K562 (cell line): ENCODE measurements around the gene PTGER3. TPM values are rescaled to one million over a fixed set of nuclear protein-coding genes. Genes with fewer than 3 reads are reported as not detected.
"Not testable (repeated sequence)": the region's sequence is repeated elsewhere in the genome, so short reads cannot be mapped to it uniquely, and the experiment has no call there.

Experiments
- ATAC-seq: fragments of 200-7000 bp; cut with Tn5 transposase; 3 replicates; pipeline ENCODE4 v1.9.1; 2020; ENCODE audit warnings: moderate library complexity
- BruUV-seq: library from RNA; stranded (reverse); fragments of 400-500 nt; replicated peaks from 2 replicates; lab custom pipeline; 2021; lab: Mats Ljungman, UMichigan
- CTCF ChIA-PET: fragments of 300-600 bp; formaldehyde crosslinking; extraction: SDS; loops from one replicate; lab custom pipeline; 2021; ENCODE audit warnings: low intra/inter-chr PET ratio; lab: Yijun Ruan, JAX
- POLR2A ChIA-PET: fragments of 300-600, 350-650 bp; sonication (Branson Sonifier 250); formaldehyde crosslinking; extraction: SDS; loops from one replicate; lab custom pipeline; 2021; ENCODE audit warnings: antibody characterized with exemption, inconsistent platforms; lab: Yijun Ruan, JAX
- DNase-seq, 4 experiments: peaks; one replicate each; pipeline versions ENCODE4 v3.0.0 to v3.0.0-alpha.2; 2011 to 2018; ENCODE audit warnings: low spot score in 3 of 4, mixed read lengths in 3 of 4; ENCODE audit errors: extremely low read depth in 1 of 4
- FAIRE-seq: peaks from 2 replicates; lab custom pipeline; 2011; peaks lifted over from hg19 to GRCh38; lab: Jason Lieb, UNC
- H2AFZ ChIP-seq: 2 replicates; pipeline ENCODE4 v1.6.0; 2011; ENCODE audit warnings: low read depth, low read length, control low read depth, inconsistent platforms
- H3K27ac ChIP-seq: fragments of 200-600 bp; 3 replicates; pipeline ENCODE4 v1.8.0; 2011; ENCODE audit warnings: low read depth, mild to moderate bottlenecking, control low read depth, inconsistent platforms, low read length, moderate library complexity, mixed read lengths; ENCODE audit errors: extremely low read depth
- H3K27me3 ChIP-seq, 2 experiments: fragments of 300-600 bp in 1 of 2; 2 replicates in 1 of 2; 3 replicates in 1 of 2; pipeline versions ENCODE4 v1.6.0 to v1.8.0; 2011; ENCODE audit warnings: inconsistent platforms in 2 of 2, low read length in 2 of 2, mild to moderate bottlenecking in 1 of 2, mixed read lengths in 1 of 2, moderate library complexity in 1 of 2; ENCODE audit not compliant: control insufficient read depth in 2 of 2, insufficient read depth in 2 of 2
- H3K36me3 ChIP-seq: fragments of 300-600 bp; 3 replicates; pipeline ENCODE4 v1.8.0; 2011; ENCODE audit warnings: mild to moderate bottlenecking, low read length, inconsistent platforms; ENCODE audit not compliant: control insufficient read depth, insufficient read depth
- H3K4me1 ChIP-seq, 2 experiments: fragments of 200-600 bp in 1 of 2; replicated peaks in 1 of 2; 2 replicates in 1 of 2; 3 replicates in 1 of 2; pipeline versions ENCODE4 v1.5.1 to v1.8.0; 2011; ENCODE audit warnings: inconsistent platforms in 2 of 2, low read length in 2 of 2, mild to moderate bottlenecking in 1 of 2, mixed read lengths in 1 of 2, moderate library complexity in 1 of 2; ENCODE audit not compliant: control insufficient read depth in 2 of 2, insufficient read depth in 2 of 2
- H3K4me2 ChIP-seq: 2 replicates; pipeline ENCODE4 v1.6.1; 2011; ENCODE audit warnings: low read length, control low read depth, inconsistent platforms, mixed read lengths; ENCODE audit not compliant: insufficient read depth
- H3K4me3 ChIP-seq: fragments of 200-600 bp; sonication (generic), shearing (Covaris generic); 2 replicates; pipeline ENCODE4 v1.5.1; 2016; ENCODE audit warnings: control low read depth, inconsistent platforms
- H3K79me2 ChIP-seq: fragments of 200-600 bp; 3 replicates; pipeline ENCODE4 v1.8.0; 2011; ENCODE audit warnings: low read length, inconsistent platforms; ENCODE audit not compliant: control insufficient read depth, insufficient read depth
- H3K9ac ChIP-seq, 2 experiments: 2 replicates each; pipeline versions ENCODE4 v1.6.0 to v1.6.1; 2011; ENCODE audit warnings: low read depth in 2 of 2, low read length in 2 of 2, control low read depth in 1 of 2, inconsistent platforms in 1 of 2, mild to moderate bottlenecking in 1 of 2, mixed read lengths in 1 of 2; ENCODE audit not compliant: insufficient read depth in 1 of 2
- H3K9me1 ChIP-seq: one replicate; pipeline ENCODE4 v1.6.0; 2011; ENCODE audit warnings: inconsistent platforms, mild to moderate bottlenecking, low read length, moderate library complexity; ENCODE audit not compliant: control insufficient read depth, insufficient read depth
- H3K9me3 ChIP-seq: replicated peaks from 2 replicates; pipeline ENCODE4 v1.5.1; 2011; ENCODE audit warnings: low read depth, low read length, inconsistent platforms; ENCODE audit not compliant: control insufficient read depth, insufficient read depth
- H4K20me1 ChIP-seq: replicated peaks from 2 replicates; pipeline ENCODE4 v1.6.1; 2011; ENCODE audit warnings: low read length, inconsistent platforms, mixed read lengths; ENCODE audit not compliant: control insufficient read depth, insufficient read depth
- ATF1 ChIP-seq, 2 experiments: fragments of 450-650 bp in 1 of 2; IDR thresholded peaks; 2 replicates each; pipeline ENCODE4 v1.6.1; 2016; ENCODE audit warnings: missing compliant biosample characterization in 1 of 2, missing genetic modification characterization in 1 of 2
- ATF7 ChIP-seq: fragments of 450-650 bp; IDR thresholded peaks from 2 replicates; pipeline ENCODE4 v1.7.1; 2014; ENCODE audit warnings: mild to moderate bottlenecking, moderate library complexity
- BRD4 ChIP-seq: fragments of 200-600 bp; sonication (generic); IDR thresholded peaks from 2 replicates; pipeline ENCODE4 v1.6.1; 2017; ENCODE audit warnings: inconsistent platforms
- ELF1 ChIP-seq: fragments of 200-800 bp; sonication (Bioruptor generic); IDR thresholded peaks from 2 replicates; pipeline ENCODE4 v1.6.1; 2016; ENCODE audit warnings: missing genetic modification characterization, missing compliant biosample characterization
- ETV1 ChIP-seq: fragments of 450-650 bp; conservative IDR thresholded peaks from 2 replicates; pipeline ENCODE4 v1.6.1; 2016; ENCODE audit warnings: missing genetic modification characterization, control low read depth, low read depth, missing compliant biosample characterization
- FOSL1 ChIP-seq: fragments of 200-800 bp; sonication (Bioruptor generic); conservative IDR thresholded peaks from 2 replicates; pipeline ENCODE4 v1.6.1; 2016; ENCODE audit warnings: missing genetic modification characterization, missing compliant biosample characterization
- HDAC8 ChIP-seq: fragments of 450-650 bp; IDR thresholded peaks from 2 replicates; pipeline ENCODE4 v1.6.1; 2016; ENCODE audit warnings: mild to moderate bottlenecking, missing genetic modification characterization, moderate library complexity, missing compliant biosample characterization
- MAZ ChIP-seq, 2 experiments: fragments of 450-650 bp in 1 of 2; sonication (generic) in 1 of 2; formaldehyde crosslinking; IDR thresholded peaks in 1 of 2; conservative IDR thresholded peaks in 1 of 2; 2 replicates each; pipeline versions ENCODE4 v1.4.0 to v1.5.0; 2020; ENCODE audit warnings: mild to moderate bottlenecking in 1 of 2, missing genetic modification reagents in 1 of 2
- PTRF ChIP-seq: fragments of 450-650 bp; IDR thresholded peaks from 2 replicates; pipeline ENCODE4 v1.6.1; 2016; ENCODE audit warnings: mild to moderate bottlenecking, missing genetic modification characterization, missing compliant biosample characterization
- RNF2 ChIP-seq: sonication (generic); IDR thresholded peaks from 2 replicates; pipeline ENCODE4 v1.6.1; 2016
- TAF7 ChIP-seq: fragments of 450-650 bp; IDR thresholded peaks from 2 replicates; pipeline ENCODE4 v1.6.1; 2016; ENCODE audit warnings: missing genetic modification characterization, missing compliant biosample characterization
- TAL1 ChIP-seq: fragments of 450-650 bp; IDR thresholded peaks from 2 replicates; pipeline ENCODE4 v1.6.1; 2016; ENCODE audit warnings: mild to moderate bottlenecking
- ZBTB9 ChIP-seq: fragments of 450-650 bp; formaldehyde crosslinking; IDR thresholded peaks from 2 replicates; pipeline ENCODE4 v1.4.0; 2020; ENCODE audit warnings: mild to moderate bottlenecking, moderate library complexity
- ZNF239 ChIP-seq: fragments of 250-450 bp; sonication (Bioruptor Pico); IDR thresholded peaks from 2 replicates; pipeline ENCODE4 v1.4.0; 2020; ENCODE audit warnings: mild to moderate bottlenecking
- ZNF311 ChIP-seq: fragments of 250-450 bp; sonication (Bioruptor Pico); IDR thresholded peaks from 2 replicates; pipeline ENCODE4 v1.4.0; 2020; ENCODE audit warnings: mild to moderate bottlenecking, moderate library complexity
- ZNF639 ChIP-seq, 2 experiments: fragments of 200-800 bp in 1 of 2; sonication (Bioruptor generic) in 1 of 2; sonication (generic) in 1 of 2; formaldehyde crosslinking in 1 of 2; IDR thresholded peaks in 1 of 2; conservative IDR thresholded peaks in 1 of 2; 2 replicates each; pipeline versions ENCODE4 v1.5.0 to v1.6.1; 2016 to 2020; ENCODE audit warnings: missing compliant biosample characterization in 1 of 2, missing genetic modification characterization in 1 of 2, missing genetic modification reagents in 1 of 2
- ZNF766 ChIP-seq: fragments of 200-800 bp; sonication (Bioruptor generic); conservative IDR thresholded peaks from 2 replicates; pipeline ENCODE4 v1.6.1; 2016; ENCODE audit warnings: missing genetic modification characterization, missing compliant biosample characterization
- WGBS: fragments of 100-300 bp; shearing (Covaris generic); methylation state at CpG from one replicate; pipeline ENCODE4 v1.1.6; 2016; ENCODE audit warnings: low coverage, mixed read lengths; ENCODE audit not compliant: insufficient coverage; ENCODE audit errors: missing lambda C conversion rate; 5-methylcytosine and 5-hydroxymethylcytosine counted together
- in situ Hi-C: fragments of 300-500 bp; cut with MboI; formaldehyde crosslinking; loops from 4 replicates; pipeline ENCODE4 v1.15.0; 2018; ENCODE audit warnings: inconsistent platforms, mixed read lengths
- intact Hi-C: fragments of 100-400 bp; cut with micrococcal nuclease; formaldehyde crosslinking; loops from 2 replicates; pipeline ENCODE4 v1.14.2; 2022
- polyA plus RNA-seq, 8 experiments: library from polyadenylated mRNA; depleted of rRNA in 4 of 8; stranded (reverse) in 5 of 8; unstranded in 3 of 8; fragments of >200 nt; fragmentation: Nextera tagmentation in 2 of 8; fragmentation: Illumina TruSeq in 1 of 8; extraction: Ambion mirVana in 2 of 8; extraction: Trizol in 1 of 8; gene quantifications; 2 replicates each; pipeline versions ENCODE4 v1.2.1 to v1.2.3, GENCODE V29; 2011 to 2014; ENCODE audit warnings: inconsistent platforms in 1 of 8, missing spikeins in 1 of 8
- total RNA-seq, 7 experiments: library from RNA; depleted of rRNA in 6 of 7; stranded (reverse); fragments of >200 nt in 6 of 7; fragmentation: Illumina TruSeq in 2 of 7; extraction: Trizol in 2 of 7; gene quantifications; 2 replicates each; pipeline versions ENCODE4 v1.2.1 to v1.2.3, GENCODE V29; 2011 to 2021; ENCODE audit warnings: low replicate concordance in 1 of 7
- TF ChIP-seq, protein P1 (sequence below): fragments of 450-650 bp; conservative IDR thresholded peaks from 2 replicates; pipeline ENCODE4 v1.6.1; 2016; ENCODE audit warnings: missing genetic modification characterization, low read depth, mild to moderate bottlenecking, missing compliant biosample characterization, moderate library complexity

The PTGER3 gene
- total and polyA plus RNA-seq, 9 of the 15 experiments (the other 6 are each of a cell fraction or from before 2014, with no cell fraction given), result 3.8 to 28.5 (median 14.2) TPM

- CTCF ChIA-PET; H3K9me1 ChIP-seq; H3K27me3 ChIP-seq; H3K79me2 ChIP-seq; H3K9me3 ChIP-seq; H4K20me1 ChIP-seq; intact Hi-C loops; in situ Hi-C loops; BruUV-seq; H3K4me1 ChIP-seq; H3K36me3 ChIP-seq; H3K9ac ChIP-seq; H3K4me3 ChIP-seq; TF ChIP-seq ATF1 (CRISPR knock-in tag; IDR thresholded peaks at IDR 0.05): not testable (repeated sequence)
- H3K4me2 ChIP-seq, result peak overlapping the region; percentile 53
- POLR2A ChIA-PET, result interaction anchor here (0.6 to 0.9 kb wide), 5 partner anchors 9 to 849 kb away, joined by 3 to 5 read pairs (median 3); no protein-coding TSS in a partner anchor
- peak overlapping the region; percentile 81 for H2AFZ ChIP-seq
- WGBS, result 27% methylated on average over 5 of the region's 5 CpGs
- FAIRE-seq (peak; percentile 74), ATAC-seq (peak; percentile 70), DNase-seq (peak in 1 of 4 experiments; percentile 17)
- H3K27ac ChIP-seq, result peak overlapping the region; percentile 84; the same call in 2 of the 3 replicates
- TF ChIP-seq ATF1 (tag; IDR thresholded peaks at IDR 0.05), result peak; percentile 34; the same call in 1 of the 2 replicates
- TF ChIP-seq PTRF (tag), result 0 out of 2 replicates have a peak, but pooled peaks have one; percentile 54
- peak in 1 of 2 experiments; percentile 50; a peak in 2 of 4 replicates for TF ChIP-seq MAZ (CRISPR knock-in tag; conservative IDR thresholded peaks at IDR 0.05 in 1 of 2, IDR thresholded peaks at IDR 0.05 in 1 of 2)
- TF ChIP-seq RNF2, result 0 out of 2 replicates have a peak, but pooled peaks have one; percentile 12
- peak; percentile 45; the same call in 1 of the 2 replicates for TF ChIP-seq ZNF311 (CRISPR knock-in tag)
- peak in 1 of 2 experiments; percentile 76; a peak in 1 of 4 replicates for TF ChIP-seq ZNF639 (CRISPR knock-in tag; conservative IDR thresholded peaks at IDR 0.05 in 1 of 2, IDR thresholded peaks at IDR 0.05 in 1 of 2)
- TF ChIP-seq TAL1, result 0 out of 2 replicates have a peak, but pooled peaks have one; percentile 6
- TF ChIP-seq ETV1 (tag), result peak; percentile 43; the same call in 1 of the 2 replicates
- TF ChIP-seq BRD4, result 0 out of 2 replicates have a peak, but pooled peaks have one; percentile 39
- TF ChIP-seq ZNF239 (CRISPR knock-in tag), result peak; percentile 67
- TF ChIP-seq, protein P1, sequence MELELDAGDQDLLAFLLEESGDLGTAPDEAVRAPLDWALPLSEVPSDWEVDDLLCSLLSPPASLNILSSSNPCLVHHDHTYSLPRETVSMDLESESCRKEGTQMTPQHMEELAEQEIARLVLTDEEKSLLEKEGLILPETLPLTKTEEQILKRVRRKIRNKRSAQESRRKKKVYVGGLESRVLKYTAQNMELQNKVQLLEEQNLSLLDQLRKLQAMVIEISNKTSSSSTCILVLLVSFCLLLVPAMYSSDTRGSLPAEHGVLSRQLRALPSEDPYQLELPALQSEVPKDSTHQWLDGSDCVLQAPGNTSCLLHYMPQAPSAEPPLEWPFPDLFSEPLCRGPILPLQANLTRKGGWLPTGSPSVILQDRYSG (tag), result peak; percentile 73; the same call in 1 of the 2 replicates
- TF ChIP-seq ZBTB9 (CRISPR knock-in tag), result peak; percentile 28; the same call in 1 of the 2 replicates
- peak; percentile 79 for TF ChIP-seq ZNF766
- 0 out of 2 replicates have a peak, but pooled peaks have one; percentile 33 for TF ChIP-seq TAF7 (tag)
- peak; percentile 50 for TF ChIP-seq FOSL1
- 0 out of 2 replicates have a peak, but pooled peaks have one; percentile 36 for TF ChIP-seq ELF1 (tag)
- 0 out of 2 replicates have a peak, but pooled peaks have one; percentile 28 for TF ChIP-seq ATF7
- 0 out of 2 replicates have a peak, but pooled peaks have one; percentile 17 for TF ChIP-seq HDAC8 (tag)
Measured at GRCh38 chr1:70985776-70986225, 61.8 kb downstream of the PTGER3 start.
